PFSK-1 (cell line): ENCODE measurements around the gene MOK.

ENCODE experiments used
- FOXP2 ChIP-seq: optimal IDR thresholded peaks from 2 replicates; pipeline ENCODE3; 2011; ENCODE audit warnings: borderline replicate concordance, control low read depth, inconsistent platforms; ENCODE audit not compliant: insufficient read depth; ENCODE audit errors: extremely low read length, extremely low read depth
- POLR2AphosphoS5 ChIP-seq: IDR thresholded peaks from 2 replicates; pipeline ENCODE4 v1.6.1; 2012; ENCODE audit warnings: low read depth, mild to moderate bottlenecking, control low read depth, low read length, moderate library complexity
- REST ChIP-seq, 2 experiments: IDR thresholded peaks; 2 replicates each; pipeline versions ENCODE4 v1.6.1 to v1.8.0; 2011 to 2012; ENCODE audit warnings: low read depth in 2 of 2, low read length in 2 of 2, control low read depth in 1 of 2, inconsistent platforms in 1 of 2, mild to moderate bottlenecking in 1 of 2, moderate library complexity in 1 of 2; ENCODE audit not compliant: insufficient read depth in 1 of 2
- SIN3A ChIP-seq: IDR thresholded peaks from 2 replicates; pipeline ENCODE4 v1.6.1; 2012; ENCODE audit warnings: mild to moderate bottlenecking, low read length, moderate library complexity, borderline replicate concordance; ENCODE audit not compliant: insufficient read depth
- TAF1 ChIP-seq: IDR thresholded peaks from 2 replicates; pipeline ENCODE4 v1.6.1; 2012; ENCODE audit warnings: low read length, control low read depth, borderline replicate concordance; ENCODE audit not compliant: insufficient read depth

The MOK gene

GRCh38 chr14:102202944-102203343, 102.0 kb downstream of the MOK start:
- TF ChIP-seq TAF1 (no peak), SIN3A (no peak), POLR2AphosphoS5 (no peak), FOXP2 (no peak), REST (IDR thresholded peaks at IDR 0.05; ENCODE audit: insufficient read depth in 1 of 2, low read depth in 2 of 2, low read length in 2 of 2) (no peak)

DNA sequence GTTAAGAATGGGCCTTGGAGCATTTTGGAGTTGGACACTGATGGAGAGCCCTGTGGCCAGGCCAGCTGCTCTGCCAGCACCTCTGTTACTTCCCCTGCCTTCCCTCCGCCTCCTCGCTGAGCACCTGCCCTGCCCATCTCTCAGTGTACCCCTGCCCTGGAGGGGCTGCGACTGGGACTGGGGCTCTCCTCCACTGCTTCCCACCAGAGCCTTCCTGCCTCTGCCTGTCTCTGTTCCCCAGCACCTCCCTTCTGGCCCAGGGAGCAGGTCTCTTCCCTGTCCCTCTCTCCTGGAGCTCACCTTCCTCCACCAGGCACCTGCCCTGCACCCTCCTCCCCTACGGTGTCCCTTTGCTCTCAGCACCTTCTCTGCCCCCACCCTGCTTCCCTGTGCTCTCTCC, 103.2 kb downstream of the MOK start:
- TF ChIP-seq POLR2AphosphoS5 (no peak), REST (IDR thresholded peaks at IDR 0.05; ENCODE audit: insufficient read depth in 1 of 2, low read depth in 2 of 2, low read length in 2 of 2) (no peak), SIN3A (no peak), FOXP2 (no peak), TAF1 (no peak)

DNA sequence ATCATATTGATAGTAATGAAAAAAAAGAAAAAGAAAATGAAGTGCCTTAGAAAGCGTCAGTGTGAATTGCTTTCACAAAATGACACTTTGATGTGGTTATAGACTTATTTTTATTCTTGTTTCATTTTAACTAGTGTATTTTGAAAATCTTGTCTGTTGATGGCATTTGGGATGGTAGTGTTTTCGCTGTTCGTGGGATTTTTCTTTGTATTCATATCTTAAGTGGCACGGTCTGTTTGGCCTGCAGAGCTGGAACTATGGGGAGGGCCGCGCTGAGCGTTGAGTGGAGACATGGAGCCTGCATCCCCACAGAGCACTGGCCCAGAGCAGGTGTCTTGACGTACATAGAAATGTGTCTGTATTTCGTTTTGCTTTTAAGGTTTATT, 103.6 kb downstream of the MOK start:
- TF ChIP-seq TAF1 (no peak), REST (IDR thresholded peaks at IDR 0.05; ENCODE audit: insufficient read depth in 1 of 2, low read depth in 2 of 2, low read length in 2 of 2) (no peak), SIN3A (no peak), POLR2AphosphoS5 (no peak), FOXP2 (no peak)

GRCh38 chr14:102200690-102201352, 104.1 kb downstream of the MOK start:
- TF ChIP-seq POLR2AphosphoS5: no peak
- TF ChIP-seq SIN3A: no peak
- no peak for TF ChIP-seq FOXP2
- TF ChIP-seq TAF1: no peak
- TF ChIP-seq REST (IDR thresholded peaks at IDR 0.05; ENCODE audit: insufficient read depth in 1 of 2, low read depth in 2 of 2, low read length in 2 of 2): no peak

GRCh38 chr14:102197317-102197853, 107.6 kb downstream of the MOK start:
- no peak for TF ChIP-seq SIN3A
- no peak for TF ChIP-seq POLR2AphosphoS5
- no peak for TF ChIP-seq REST (IDR thresholded peaks at IDR 0.05; ENCODE audit: insufficient read depth in 1 of 2, low read depth in 2 of 2, low read length in 2 of 2)
- TF ChIP-seq TAF1: no peak
- no peak for TF ChIP-seq FOXP2
